Smooth muscle cell (in vitro differentiated cells): Measurements from ENCODE around the gene OR2G6. TPM values are rescaled to one million over a fixed set of nuclear protein-coding genes. Genes with fewer than 3 reads are reported as not detected.
"Not testable (repeated sequence)": the region's sequence is repeated elsewhere in the genome, so short reads cannot be mapped to it uniquely, and the experiment has no call there.

Experiments used
- DNase-seq: peaks from one replicate; lab custom pipeline; 2025; ENCODE audit not compliant: unreplicated experiment; lab: John Stamatoyannopoulos, UW
- H2AFZ ChIP-seq: fragments of 200-600 bp; sonication (generic); 2 replicates; pipeline ENCODE4 v1.6.0; 2016; ENCODE audit warnings: antibody characterized with exemption, low read depth, mild to moderate bottlenecking
- H3F3A ChIP-seq: fragments of 200-600 bp; sonication (generic); 2 replicates; pipeline ENCODE4 v1.6.0; 2017; ENCODE audit warnings: antibody characterized with exemption, low read depth
- H3K27ac ChIP-seq: fragments of 200-600 bp; sonication (generic); 2 replicates; pipeline ENCODE4 v1.5.1; 2016; ENCODE audit warnings: low read depth, mild to moderate bottlenecking
- H3K27me3 ChIP-seq: fragments of 200-600 bp; sonication (generic); 2 replicates; pipeline ENCODE4 v1.6.1; 2016; ENCODE audit warnings: low read depth, mild to moderate bottlenecking
- H3K36me3 ChIP-seq: fragments of 200-600 bp; sonication (generic); 2 replicates; pipeline ENCODE4 v1.5.1; 2016; ENCODE audit warnings: low read depth
- H3K4me1 ChIP-seq: fragments of 200-600 bp; sonication (generic); 2 replicates; pipeline ENCODE4 v1.5.1; 2016; ENCODE audit warnings: low read depth
- H3K4me2 ChIP-seq: fragments of 200-600 bp; sonication (generic); 2 replicates; pipeline ENCODE4 v1.6.0; 2016; ENCODE audit warnings: mild to moderate bottlenecking
- H3K4me3 ChIP-seq: fragments of 200-600 bp; sonication (generic); 2 replicates; pipeline ENCODE4 v1.5.1; 2016; ENCODE audit warnings: mild to moderate bottlenecking
- H3K79me2 ChIP-seq: fragments of 200-600 bp; sonication (generic); 2 replicates; pipeline ENCODE4 v1.6.0; 2016; ENCODE audit warnings: low read depth, mild to moderate bottlenecking
- H3K9ac ChIP-seq: fragments of 200-600 bp; sonication (generic); 2 replicates; pipeline ENCODE4 v1.6.0; 2016; ENCODE audit warnings: low read depth
- H3K9me3 ChIP-seq: fragments of 200-600 bp; sonication (generic); replicated peaks from 2 replicates; pipeline ENCODE4 v1.5.1; 2016; ENCODE audit warnings: low read depth
- H4K20me1 ChIP-seq: fragments of 200-600 bp; sonication (generic); 2 replicates; pipeline ENCODE4 v1.6.0; 2016; ENCODE audit warnings: low read depth
- CTCF ChIP-seq: fragments of 200-600 bp; sonication (generic); IDR thresholded peaks from 2 replicates; pipeline ENCODE4 v1.5.1; 2017; ENCODE audit warnings: borderline replicate concordance, mild to moderate bottlenecking, antibody characterized with exemption; ENCODE audit not compliant: insufficient read depth, poor library complexity, severe bottlenecking
- WGBS: methylation state at CpG from one replicate; pipeline ENCODE4 v1.1.7; 2016; ENCODE audit warnings: low lambda C conversion rate; 5-methylcytosine and 5-hydroxymethylcytosine counted together
- polyA plus RNA-seq: library from polyadenylated mRNA; unstranded; fragments of >200 nt; fragmentation: Nextera tagmentation; extraction: Ambion mirVana; gene quantifications from 2 replicates; pipeline ENCODE4 v1.2.1, GENCODE V29; 2016
- total RNA-seq: library from RNA; depleted of rRNA; stranded (reverse); fragments of >200 nt; gene quantifications from 2 replicates; pipeline ENCODE4 v1.2.3, GENCODE V29; 2014

OR2G6 gene
- total and polyA plus RNA-seq, 2 experiments from 2014 or later, result not detected

GRCh38 chr1:248496661-248497060 lies 11.2 kb upstream of the OR2G6 start:
- not testable (repeated sequence) for H3K9me3 ChIP-seq, H3F3A ChIP-seq, H3K4me2 ChIP-seq, H2AFZ ChIP-seq, H4K20me1 ChIP-seq, H3K36me3 ChIP-seq, H3K9ac ChIP-seq, H3K27ac ChIP-seq, DNase-seq, H3K27me3 ChIP-seq, H3K4me1 ChIP-seq, H3K4me3 ChIP-seq, H3K79me2 ChIP-seq
- no CpG with 5 or more reads among the region's 5 CpGs for WGBS

- H3K27me3 ChIP-seq, DNase-seq, H3K4me2 ChIP-seq, H3F3A ChIP-seq, H3K9ac ChIP-seq, H3K27ac ChIP-seq, H3K4me1 ChIP-seq, H2AFZ ChIP-seq, H3K36me3 ChIP-seq, H3K4me3 ChIP-seq, H3K9me3 ChIP-seq, H4K20me1 ChIP-seq, H3K79me2 ChIP-seq: not testable (repeated sequence)
- WGBS, result 72% methylated on average over 1 of the region's 2 CpGs
Measured at GRCh38 chr1:248500305-248501035, 7.4 kb upstream of the OR2G6 start.

GRCh38 chr1:248510217-248510616 lies 2.3 kb downstream of the OR2G6 start:
- H3K27ac ChIP-seq, H3K36me3 ChIP-seq, H2AFZ ChIP-seq, H3K79me2 ChIP-seq, H3K27me3 ChIP-seq, H3K4me3 ChIP-seq, DNase-seq, H3F3A ChIP-seq, H3K9ac ChIP-seq, H3K9me3 ChIP-seq, H4K20me1 ChIP-seq, H3K4me2 ChIP-seq, H3K4me1 ChIP-seq: not testable (repeated sequence)

DNA sequence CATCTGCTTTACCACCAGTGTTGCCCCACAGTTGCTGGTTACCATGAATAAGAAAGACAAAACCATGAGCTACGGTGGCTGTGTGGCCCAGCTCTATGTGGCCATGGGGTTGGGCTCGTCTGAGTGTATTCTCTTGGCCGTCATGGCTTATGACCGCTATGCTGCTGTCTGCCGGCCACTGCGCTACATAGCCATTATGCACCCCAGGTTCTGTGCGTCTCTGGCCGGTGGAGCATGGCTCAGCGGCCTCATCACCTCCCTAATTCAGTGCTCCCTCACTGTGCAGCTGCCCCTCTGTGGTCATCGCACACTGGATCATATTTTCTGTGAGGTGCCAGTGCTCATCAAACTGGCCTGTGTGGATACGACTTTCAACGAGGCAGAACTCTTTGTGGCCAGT lies 14.0 kb downstream of the OR2G6 start:
- Histone ChIP-seq H3F3A (no peaks in the 10 kb centered on the region), H3K4me3 (no peak overlapping the region), H3K27ac (no peak overlapping the region), H3K27me3 (no peaks in the 10 kb centered on the region), H3K4me1 (no peaks in the 10 kb centered on the region), H3K36me3 (no peaks in the 10 kb centered on the region), H3K4me2 (no peak overlapping the region), H3K9ac (no peak overlapping the region), H4K20me1 (no peaks in the 10 kb centered on the region), H3K9me3 (peaks cover 15% of the 10 kb centered on the region), H2AFZ (no peak overlapping the region), H3K79me2 (no peaks in the 10 kb centered on the region)
- no peak for DNase-seq
- 84% methylated on average over 12 of the region's 12 CpGs for WGBS
- TF ChIP-seq CTCF, result no peak

- not testable (repeated sequence) for H3K9ac ChIP-seq, H4K20me1 ChIP-seq, H3F3A ChIP-seq, H3K27me3 ChIP-seq, H3K4me2 ChIP-seq, H3K9me3 ChIP-seq, H3K4me1 ChIP-seq, H3K4me3 ChIP-seq, H3K79me2 ChIP-seq, H3K27ac ChIP-seq, H2AFZ ChIP-seq, DNase-seq, H3K36me3 ChIP-seq
Measured at GRCh38 chr1:248537449-248537848, 29.6 kb downstream of the OR2G6 start.

DNA sequence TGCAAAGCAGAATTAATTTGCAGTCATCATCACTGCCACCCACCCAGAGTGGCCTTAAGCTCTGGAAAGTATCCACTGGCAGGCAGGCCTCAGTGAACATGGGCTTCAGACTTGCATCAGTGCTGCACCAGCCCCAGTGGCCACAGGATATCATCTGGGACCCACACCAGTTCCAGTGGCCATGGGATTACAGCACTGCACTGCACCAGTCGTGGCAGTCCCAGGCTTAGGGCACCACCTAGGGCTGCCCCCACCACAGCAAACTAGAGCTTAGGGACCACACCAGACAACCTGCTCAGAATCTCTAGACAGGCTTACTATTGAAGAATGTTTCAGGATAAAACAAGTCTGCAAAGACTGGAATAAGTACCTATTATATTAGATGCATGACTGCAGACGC lies 39.5 kb downstream of the OR2G6 start:
- WGBS, result no CpG with 5 or more reads among the region's 2 CpGs

DNA sequence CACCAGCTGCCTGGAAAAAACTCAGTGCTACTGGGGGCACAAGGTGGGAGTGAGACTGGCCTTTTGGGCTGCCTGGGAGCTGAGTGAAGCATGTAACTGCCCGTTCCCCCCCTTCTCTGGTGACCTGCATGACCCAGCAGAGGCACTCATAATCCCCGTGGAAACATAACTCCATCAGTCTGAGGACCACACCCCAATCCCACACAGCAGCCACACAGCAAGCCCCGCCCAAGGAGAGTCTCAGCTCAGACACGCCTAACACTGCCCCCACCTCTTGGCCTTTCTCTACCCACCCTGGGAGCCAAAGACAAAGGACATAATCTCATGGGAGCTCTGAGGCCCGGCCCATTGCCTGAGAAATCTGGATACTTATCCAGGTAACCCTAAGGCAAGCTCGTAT lies 43.2 kb downstream of the OR2G6 start:
- not testable (repeated sequence) for H3K9ac ChIP-seq, H4K20me1 ChIP-seq, H3K4me3 ChIP-seq, H3K4me1 ChIP-seq, H3K79me2 ChIP-seq, H2AFZ ChIP-seq, DNase-seq, H3K9me3 ChIP-seq, H3F3A ChIP-seq, H3K36me3 ChIP-seq, H3K4me2 ChIP-seq, H3K27ac ChIP-seq, H3K27me3 ChIP-seq
- WGBS, result no CpG with 5 or more reads among the region's 6 CpGs

More for the DNA sequence above, 39.5 kb downstream of the OR2G6 start:
- not testable (repeated sequence) for H3K9me3 ChIP-seq, H2AFZ ChIP-seq, H3K4me3 ChIP-seq, H3K4me2 ChIP-seq, H3K27me3 ChIP-seq, H3F3A ChIP-seq, H4K20me1 ChIP-seq, H3K9ac ChIP-seq, DNase-seq, H3K36me3 ChIP-seq, H3K27ac ChIP-seq, H3K4me1 ChIP-seq, H3K79me2 ChIP-seq

- not testable (repeated sequence) for H3K79me2 ChIP-seq, H3K9me3 ChIP-seq, H3K4me3 ChIP-seq, H3K4me1 ChIP-seq, H3K27me3 ChIP-seq, H3F3A ChIP-seq, H3K27ac ChIP-seq, H2AFZ ChIP-seq, DNase-seq, H3K36me3 ChIP-seq, H3K4me2 ChIP-seq, H3K9ac ChIP-seq, H4K20me1 ChIP-seq
- WGBS, result 87% methylated on average over 3 of the region's 3 CpGs
Measured at GRCh38 chr1:248562672-248563071, 54.8 kb downstream of the OR2G6 start, which contains the start of gene OR2T29. TSS of gene OR2T29 (minus strand) at chr1:248562772. CDS start at chr1:248559491, 3,281 bp downstream.
